ENCODE measurements around the gene SERINC2. TPM values are rescaled to one million over a fixed set of nuclear protein-coding genes. Genes with fewer than 3 reads are reported as not detected.

SERINC2 gene
- total and polyA plus RNA-seq, 10 of the 15 experiments (the other 5 are each of a cell fraction or from before 2014, with no cell fraction given): 0.02 to 9.4 (median 0.50) TPM

DNA sequence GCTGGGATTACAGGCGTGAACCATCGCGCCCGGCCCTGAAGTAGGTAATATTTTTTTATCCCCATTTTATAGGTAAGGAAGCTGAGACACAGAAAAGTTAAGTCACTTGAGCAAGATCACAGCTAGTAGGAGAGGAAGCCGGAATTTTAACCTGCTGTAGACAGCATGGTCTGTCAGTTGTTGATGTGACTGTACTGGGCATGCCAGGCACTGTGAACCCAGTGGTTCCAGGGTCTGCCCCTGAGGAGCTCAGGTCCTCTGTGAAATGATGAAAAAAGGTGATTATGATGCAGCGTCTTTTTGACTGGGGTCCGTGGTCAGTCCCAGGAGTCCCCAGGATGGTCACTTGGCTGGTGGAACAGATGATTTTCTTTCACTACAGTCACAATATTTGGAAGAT lies 23.4 kb upstream of the SERINC2 start (continued):
- TF ChIP-seq, protein P1, sequence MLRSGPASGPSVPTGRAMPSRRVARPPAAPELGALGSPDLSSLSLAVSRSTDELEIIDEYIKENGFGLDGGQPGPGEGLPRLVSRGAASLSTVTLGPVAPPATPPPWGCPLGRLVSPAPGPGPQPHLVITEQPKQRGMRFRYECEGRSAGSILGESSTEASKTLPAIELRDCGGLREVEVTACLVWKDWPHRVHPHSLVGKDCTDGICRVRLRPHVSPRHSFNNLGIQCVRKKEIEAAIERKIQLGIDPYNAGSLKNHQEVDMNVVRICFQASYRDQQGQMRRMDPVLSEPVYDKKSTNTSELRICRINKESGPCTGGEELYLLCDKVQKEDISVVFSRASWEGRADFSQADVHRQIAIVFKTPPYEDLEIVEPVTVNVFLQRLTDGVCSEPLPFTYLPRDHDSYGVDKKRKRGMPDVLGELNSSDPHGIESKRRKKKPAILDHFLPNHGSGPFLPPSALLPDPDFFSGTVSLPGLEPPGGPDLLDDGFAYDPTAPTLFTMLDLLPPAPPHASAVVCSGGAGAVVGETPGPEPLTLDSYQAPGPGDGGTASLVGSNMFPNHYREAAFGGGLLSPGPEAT (IDR thresholded peaks at IDR 0.05; ENCODE audit: low read depth): no peak
- no peak for TF ChIP-seq EZH2 (IDR thresholded peaks at IDR 0.05; ENCODE audit: borderline replicate concordance, control insufficient read depth, low read depth, low read length)
- no peak for TF ChIP-seq TCF12 (IDR thresholded peaks at IDR 0.05; ENCODE audit: low read depth, low read length)

DNA sequence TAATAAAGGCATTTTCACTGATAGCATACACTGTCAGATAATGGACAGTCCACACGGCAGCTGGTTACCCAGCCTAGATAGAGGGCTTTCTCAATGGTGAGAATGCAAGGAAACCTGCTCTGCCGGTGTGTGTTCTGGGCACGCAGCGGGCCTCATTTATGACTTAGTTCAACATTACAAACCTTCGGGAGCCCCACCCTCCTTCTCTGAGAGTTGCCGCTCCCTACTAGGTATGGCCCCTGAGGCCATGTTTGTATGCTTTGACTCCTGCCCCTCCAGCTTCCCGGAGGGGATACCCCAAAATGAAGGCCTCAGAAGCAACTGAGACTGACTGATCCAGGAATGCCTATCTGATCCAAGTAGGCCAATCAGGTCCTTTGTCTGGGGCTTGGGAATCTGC lies 22.9 kb upstream of the SERINC2 start:
- H4K20me1 ChIP-seq (ENCODE audit: control insufficient read depth, insufficient read depth): no peaks in the 10 kb centered on the region
- ChIA-PET RAD21 (ENCODE audit: unreplicated experiment) (no interaction called here), SMC1A (ENCODE audit: uncharacterized antibody, unreplicated experiment) (interaction anchor here (0.7 to 11.5 kb wide), 2 partner anchors 30 to 158 kb away, joined by 3 to 132 read pairs; no protein-coding TSS in a partner anchor), CTCF (interaction anchor here (1.0 to 1.2 kb wide), 2 partner anchors 30 to 400 kb away, joined by 3 read pairs; no protein-coding TSS in a partner anchor), POLR2A (interaction anchor here (0.6 kb wide), 1 partner anchor 69 kb away, joined by 3 read pairs; no protein-coding TSS in a partner anchor)
- no peaks in the 10 kb centered on the region for H3K36me3 ChIP-seq (ENCODE audit: control insufficient read depth in 2 of 2, insufficient read depth in 2 of 2, low read length in 1 of 2)
- no peak overlapping the region for H3K27ac ChIP-seq (ENCODE audit: control insufficient read depth, insufficient read depth)
- ATAC-seq (no peak), DNase-seq (ENCODE audit: low read depth, low spot score) (no peak), FAIRE-seq (no peak)
- no peak overlapping the region for H3K4me3 ChIP-seq
- 75% methylated on average over 7 of the region's 7 CpGs for WGBS (ENCODE audit: insufficient coverage, insufficient replicate concordance, low lambda C conversion rate, missing lambda C conversion rate)
- H3K9ac ChIP-seq (ENCODE audit: control insufficient read depth, insufficient read depth, low read length): no peak overlapping the region
- intact Hi-C loops (cut with micrococcal nuclease; ENCODE audit: unreplicated experiment) (no loop called here), in situ Hi-C loops (cut with MboI) (no loop called here)
- H3K27me3 ChIP-seq (replicated peaks in 1 of 2; ENCODE audit: control insufficient read depth in 2 of 2, insufficient read depth in 2 of 2, low read length in 1 of 2): no peaks in the 10 kb centered on the region; a peak in 1 of 4 replicates
- H2AFZ ChIP-seq (ENCODE audit: control insufficient read depth, low read depth, low read length): no peak overlapping the region
- H3K4me2 ChIP-seq (ENCODE audit: control insufficient read depth, insufficient read depth): no peak overlapping the region
- peaks cover 2% of the 10 kb centered on the region for H3K4me1 ChIP-seq (ENCODE audit: control insufficient read depth, insufficient read depth, low read length)
- no peaks in the 10 kb centered on the region for H3K79me2 ChIP-seq (ENCODE audit: control insufficient read depth, insufficient read depth, low read length)
- no peaks in the 10 kb centered on the region for H3K9me3 ChIP-seq (replicated peaks; ENCODE audit: control insufficient read depth, insufficient read depth, low read length)
- no TSS peak for BruUV-seq (replicated peaks)
- no peak for TF ChIP-seq YBX1 (IDR thresholded peaks at IDR 0.05)
- TF ChIP-seq SREBF1 (IDR thresholded peaks at IDR 0.05; ENCODE audit: low read length): no peak
- TF ChIP-seq NR2F1 (conservative IDR thresholded peaks at IDR 0.05): no peak
- TF ChIP-seq, protein P2, sequence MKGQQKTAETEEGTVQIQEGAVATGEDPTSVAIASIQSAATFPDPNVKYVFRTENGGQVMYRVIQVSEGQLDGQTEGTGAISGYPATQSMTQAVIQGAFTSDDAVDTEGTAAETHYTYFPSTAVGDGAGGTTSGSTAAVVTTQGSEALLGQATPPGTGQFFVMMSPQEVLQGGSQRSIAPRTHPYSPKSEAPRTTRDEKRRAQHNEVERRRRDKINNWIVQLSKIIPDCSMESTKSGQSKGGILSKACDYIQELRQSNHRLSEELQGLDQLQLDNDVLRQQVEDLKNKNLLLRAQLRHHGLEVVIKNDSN (IDR thresholded peaks at IDR 0.05; ENCODE audit: borderline replicate concordance, extremely low read length, insufficient read depth, low read depth, low read length): no peak
- TF ChIP-seq CHD4 (IDR thresholded peaks at IDR 0.05): no peak
- TF ChIP-seq FOXM1 (IDR thresholded peaks at IDR 0.05; ENCODE audit: low read depth, low read length): no peak
- TF ChIP-seq, protein P3, sequence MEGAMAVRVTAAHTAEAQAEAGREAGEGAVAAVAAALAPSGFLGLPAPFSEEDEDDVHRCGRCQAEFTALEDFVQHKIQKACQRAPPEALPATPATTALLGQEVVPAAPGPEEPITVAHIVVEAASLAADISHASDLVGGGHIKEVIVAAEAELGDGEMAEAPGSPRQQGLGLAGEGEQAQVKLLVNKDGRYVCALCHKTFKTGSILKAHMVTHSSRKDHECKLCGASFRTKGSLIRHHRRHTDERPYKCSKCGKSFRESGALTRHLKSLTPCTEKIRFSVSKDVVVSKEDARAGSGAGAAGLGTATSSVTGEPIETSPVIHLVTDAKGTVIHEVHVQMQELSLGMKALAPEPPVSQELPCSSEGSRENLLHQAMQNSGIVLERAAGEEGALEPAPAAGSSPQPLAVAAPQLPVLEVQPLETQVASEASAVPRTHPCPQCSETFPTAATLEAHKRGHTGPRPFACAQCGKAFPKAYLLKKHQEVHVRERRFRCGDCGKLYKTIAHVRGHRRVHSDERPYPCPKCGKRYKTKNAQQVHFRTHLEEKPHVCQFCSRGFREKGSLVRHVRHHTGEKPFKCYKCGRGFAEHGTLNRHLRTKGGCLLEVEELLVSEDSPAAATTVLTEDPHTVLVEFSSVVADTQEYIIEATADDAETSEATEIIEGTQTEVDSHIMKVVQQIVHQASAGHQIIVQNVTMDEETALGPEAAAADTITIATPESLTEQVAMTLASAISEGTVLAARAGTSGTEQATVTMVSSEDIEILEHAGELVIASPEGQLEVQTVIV (IDR thresholded peaks at IDR 0.05; ENCODE audit: borderline replicate concordance, partially characterized antibody): no peak
- no peak for TF ChIP-seq NFIC (IDR thresholded peaks at IDR 0.05; ENCODE audit: low read depth, low read length)
- TF ChIP-seq KDM1A (IDR thresholded peaks at IDR 0.05; ENCODE audit: borderline replicate concordance): no peak
- no peak for TF ChIP-seq POLR2A (IDR thresholded peaks at IDR 0.05; ENCODE audit: low read depth, low read length)
- TF ChIP-seq NFYB (IDR thresholded peaks at IDR 0.05; ENCODE audit: insufficient read depth, low read depth, low read length): no peak
- TF ChIP-seq HDGF (IDR thresholded peaks at IDR 0.05): no peak
- TF ChIP-seq PAX8 (IDR thresholded peaks at IDR 0.05): no peak
- TF ChIP-seq, protein P4, sequence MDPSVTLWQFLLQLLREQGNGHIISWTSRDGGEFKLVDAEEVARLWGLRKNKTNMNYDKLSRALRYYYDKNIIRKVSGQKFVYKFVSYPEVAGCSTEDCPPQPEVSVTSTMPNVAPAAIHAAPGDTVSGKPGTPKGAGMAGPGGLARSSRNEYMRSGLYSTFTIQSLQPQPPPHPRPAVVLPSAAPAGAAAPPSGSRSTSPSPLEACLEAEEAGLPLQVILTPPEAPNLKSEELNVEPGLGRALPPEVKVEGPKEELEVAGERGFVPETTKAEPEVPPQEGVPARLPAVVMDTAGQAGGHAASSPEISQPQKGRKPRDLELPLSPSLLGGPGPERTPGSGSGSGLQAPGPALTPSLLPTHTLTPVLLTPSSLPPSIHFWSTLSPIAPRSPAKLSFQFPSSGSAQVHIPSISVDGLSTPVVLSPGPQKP (IDR thresholded peaks at IDR 0.05; ENCODE audit: low read depth, low read length): no peak
